ENCODE measurements around the gene PDCL3. TPM values are rescaled to one million over a fixed set of nuclear protein-coding genes. Genes with fewer than 3 reads are reported as not detected.
A peak's percentile ranks its signal among the peaks of the same experiment; 100 is the strongest.

PDCL3 gene
- 10 to 100 TPM; 16.6 to 27.2 TPM for total RNA-seq

DNA sequence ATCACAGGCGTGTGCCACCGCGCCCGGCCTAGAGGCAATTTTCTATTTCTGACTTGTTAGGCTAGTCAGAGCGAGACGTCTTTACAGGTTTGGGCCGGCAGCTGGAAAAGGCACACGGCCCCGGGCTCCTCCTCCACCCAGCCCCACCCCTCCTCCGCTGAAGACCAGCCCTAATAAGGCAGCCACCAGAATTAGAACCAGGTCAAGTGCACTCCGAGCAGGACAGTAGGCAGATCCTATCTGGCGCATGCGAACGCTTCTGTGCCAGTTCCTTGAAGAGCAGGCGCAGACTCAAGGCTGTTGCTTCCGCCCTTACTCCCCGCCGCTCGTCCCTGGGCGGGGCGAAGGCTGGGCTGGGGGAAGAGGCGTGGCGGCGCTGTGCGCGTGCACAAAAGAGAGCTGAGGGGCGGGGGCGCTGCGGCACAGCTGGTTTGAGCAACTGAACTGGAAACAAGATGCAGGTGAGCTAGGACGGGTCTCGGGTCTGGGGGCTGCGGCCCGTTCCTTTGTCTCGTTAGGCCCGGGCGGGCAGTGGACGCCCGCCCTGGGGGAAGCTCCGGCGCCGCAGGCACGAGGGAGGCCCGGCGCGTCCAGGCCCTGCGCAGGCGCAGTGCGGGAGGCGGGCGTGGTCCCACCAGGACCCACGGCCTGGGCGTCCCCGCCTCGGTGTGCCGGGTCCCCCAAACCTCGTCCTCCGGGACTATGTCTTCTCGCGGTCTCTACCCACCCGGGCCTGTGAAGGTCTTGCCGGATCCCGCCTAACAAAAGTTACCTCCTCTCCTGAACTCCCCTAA, at the start of gene PDCL3:
Gene PDCL3, plus strand, starts transcription at position 381 of the 794 bp plus-strand sequence. Its CDS starts 75 bp downstream, at position 456.
- H3K27ac ChIP-seq = peak within 1 kb of the TSS; percentile 83 to 89
- peak; percentile 98 for DNase-seq (ENCODE audit: low spot score)
- no peaks in the 10 kb centered on the region for H3K27me3 ChIP-seq (replicated peaks; ENCODE audit: insufficient read depth)
- TF ChIP-seq POLR2AphosphoS5 (IDR thresholded peaks at IDR 0.05) (peak; percentile 98), POLR2A (IDR thresholded peaks at IDR 0.05) (peak; percentile 63)
- TF ChIP-seq, protein P1, sequence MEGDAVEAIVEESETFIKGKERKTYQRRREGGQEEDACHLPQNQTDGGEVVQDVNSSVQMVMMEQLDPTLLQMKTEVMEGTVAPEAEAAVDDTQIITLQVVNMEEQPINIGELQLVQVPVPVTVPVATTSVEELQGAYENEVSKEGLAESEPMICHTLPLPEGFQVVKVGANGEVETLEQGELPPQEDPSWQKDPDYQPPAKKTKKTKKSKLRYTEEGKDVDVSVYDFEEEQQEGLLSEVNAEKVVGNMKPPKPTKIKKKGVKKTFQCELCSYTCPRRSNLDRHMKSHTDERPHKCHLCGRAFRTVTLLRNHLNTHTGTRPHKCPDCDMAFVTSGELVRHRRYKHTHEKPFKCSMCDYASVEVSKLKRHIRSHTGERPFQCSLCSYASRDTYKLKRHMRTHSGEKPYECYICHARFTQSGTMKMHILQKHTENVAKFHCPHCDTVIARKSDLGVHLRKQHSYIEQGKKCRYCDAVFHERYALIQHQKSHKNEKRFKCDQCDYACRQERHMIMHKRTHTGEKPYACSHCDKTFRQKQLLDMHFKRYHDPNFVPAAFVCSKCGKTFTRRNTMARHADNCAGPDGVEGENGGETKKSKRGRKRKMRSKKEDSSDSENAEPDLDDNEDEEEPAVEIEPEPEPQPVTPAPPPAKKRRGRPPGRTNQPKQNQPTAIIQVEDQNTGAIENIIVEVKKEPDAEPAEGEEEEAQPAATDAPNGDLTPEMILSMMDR (IDR thresholded peaks at IDR 0.05) = peak in 2 of 4 experiments; percentile 23 to 25
- H3K4me3 ChIP-seq = peak within 1 kb of the TSS; percentile 60 to 67
- WGBS = under 1% methylated on average over 58 of the region's 62 CpGs
- intact Hi-C loops (cut with DNase I) = no loop called here
- H3K4me1 ChIP-seq (replicated peaks) = no peaks in the 10 kb centered on the region
- peaks cover 0 to 5% of the 10 kb centered on the region in 2 donors for H3K36me3 ChIP-seq
- H3K9me3 ChIP-seq = no peaks in the 10 kb centered on the region

DNA sequence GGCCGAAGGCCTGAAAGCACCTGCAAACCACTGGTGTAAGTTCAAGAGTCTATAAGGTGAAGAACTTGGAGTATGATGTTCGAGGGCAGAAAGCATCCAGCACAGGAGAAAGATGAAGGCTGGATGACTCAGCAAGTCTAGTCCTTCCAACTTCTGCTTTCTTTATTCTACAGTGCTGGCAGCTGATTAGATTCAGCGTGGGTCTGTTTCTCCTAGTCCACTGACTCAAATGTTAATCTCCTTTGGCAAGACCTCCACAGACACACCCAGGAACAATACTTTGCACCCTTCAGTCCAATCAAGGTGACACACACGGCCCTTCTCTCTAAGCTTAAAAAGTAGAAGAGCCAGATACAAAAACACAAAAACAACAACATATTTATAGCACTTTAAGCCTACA, 49.1 kb upstream of the PDCL3 start:
- H3K27me3 ChIP-seq (replicated peaks; ENCODE audit: insufficient read depth) = no peaks in the 10 kb centered on the region
- no peaks in the 10 kb centered on the region for H3K4me1 ChIP-seq (replicated peaks)
- intact Hi-C loops (cut with DNase I) = no loop called here
- 68% methylated on average over 4 of the region's 4 CpGs for WGBS
- no peak for DNase-seq (ENCODE audit: low spot score)
- TF ChIP-seq POLR2A (IDR thresholded peaks at IDR 0.05) (no peak), POLR2AphosphoS5 (IDR thresholded peaks at IDR 0.05) (no peak)
- TF ChIP-seq, protein P1 (IDR thresholded peaks at IDR 0.05) = no peak
- no peaks in the 10 kb centered on the region for H3K9me3 ChIP-seq
- H3K4me3 ChIP-seq = no peak overlapping the region
- H3K27ac ChIP-seq = no peak overlapping the region
- no peaks in the 10 kb centered on the region for H3K36me3 ChIP-seq

GRCh38 chr2:100517556-100517955, 45.2 kb upstream of the PDCL3 start:
- Histone ChIP-seq H3K4me1 (replicated peaks) (no peaks in the 10 kb centered on the region), H3K9me3 (no peaks in the 10 kb centered on the region), H3K4me3 (no peak overlapping the region), H3K36me3 (no peaks in the 10 kb centered on the region), H3K27ac (no peak overlapping the region), H3K27me3 (replicated peaks; ENCODE audit: insufficient read depth) (no peaks in the 10 kb centered on the region)
- 59% methylated on average over 1 of the region's 1 CpG for WGBS
- intact Hi-C loops (cut with DNase I) = no loop called here
- TF ChIP-seq POLR2A (IDR thresholded peaks at IDR 0.05) = no peak
- no peak for TF ChIP-seq POLR2AphosphoS5 (IDR thresholded peaks at IDR 0.05)
- TF ChIP-seq, protein P1 (IDR thresholded peaks at IDR 0.05) = no peak
- no peak for DNase-seq (ENCODE audit: low spot score)

- no peaks in the 10 kb centered on the region for H3K27me3 ChIP-seq (replicated peaks; ENCODE audit: insufficient read depth)
- no peaks in the 10 kb centered on the region for H3K9me3 ChIP-seq
- intact Hi-C loops (cut with DNase I) = no loop called here
- H3K36me3 ChIP-seq = no peaks in the 10 kb centered on the region
- DNase-seq (ENCODE audit: low spot score) = no peak
- TF ChIP-seq, protein P1 (IDR thresholded peaks at IDR 0.05) = no peak
- TF ChIP-seq POLR2A (IDR thresholded peaks at IDR 0.05) = no peak
- WGBS = 74% methylated on average over 2 of the region's 2 CpGs
- H3K4me3 ChIP-seq = no peak overlapping the region
- H3K27ac ChIP-seq = no peak overlapping the region
- H3K4me1 ChIP-seq (replicated peaks) = no peaks in the 10 kb centered on the region
These were observed 44.0 kb upstream of the PDCL3 start for GRCh38 chr2:100518801-100519200.

- DNase-seq (ENCODE audit: low spot score) = no peak
- no peak overlapping the region for H3K4me3 ChIP-seq
- H3K36me3 ChIP-seq = no peaks in the 10 kb centered on the region
- 79% methylated on average over 2 of the region's 2 CpGs for WGBS
- intact Hi-C loops (cut with DNase I) = no loop called here
- no peak overlapping the region for H3K27ac ChIP-seq
- H3K27me3 ChIP-seq (replicated peaks; ENCODE audit: insufficient read depth) = no peaks in the 10 kb centered on the region
- no peaks in the 10 kb centered on the region for H3K9me3 ChIP-seq
- TF ChIP-seq POLR2AphosphoS5 (IDR thresholded peaks at IDR 0.05) (no peak), POLR2A (IDR thresholded peaks at IDR 0.05) (no peak)
- TF ChIP-seq, protein P1 (IDR thresholded peaks at IDR 0.05) = no peak
- H3K4me1 ChIP-seq (replicated peaks) = no peaks in the 10 kb centered on the region
These were observed 42.6 kb upstream of the PDCL3 start for GRCh38 chr2:100520224-100520623.

Measured in prostate gland (tissue), 2 donors.